Peyer's patch (tissue), 4 donors: ENCODE measurements around the gene FMR1. TPM values are rescaled to one million over a fixed set of nuclear protein-coding genes. Genes with fewer than 3 reads are reported as not detected.

ENCODE experiments used
- DNase-seq, 3 donors: peaks; one replicate each; pipeline ENCODE4 v3.0.0-alpha.2; 2017 to 2019
- H3K27ac ChIP-seq, 4 donors: fragments of 200-600 bp; sonication (generic); one replicate each; pipeline ENCODE4 v1.5.1; 2016 to 2019
- H3K27me3 ChIP-seq, 2 donors: fragments of 200-600 bp; sonication (generic); one replicate each; pipeline ENCODE4 v1.5.1; 2019
- H3K36me3 ChIP-seq, 3 donors: fragments of 200-600 bp; sonication (generic); one replicate each; pipeline ENCODE4 v1.5.1; 2016 to 2019
- H3K4me1 ChIP-seq, 4 donors: fragments of 200-600 bp; sonication (generic); one replicate each; pipeline ENCODE4 v1.5.1; 2016 to 2019
- H3K4me3 ChIP-seq, 4 donors: fragments of 200-600 bp; sonication (generic); 1 replicate in 3 of 4; 2 replicates in 1 of 4; pipeline ENCODE4 v1.5.1; 2016 to 2019; ENCODE audit warnings: mild to moderate bottlenecking in 1 of 4
- H3K9me3 ChIP-seq, 4 donors: fragments of 200-600 bp; sonication (generic); one replicate each; pipeline ENCODE4 v1.5.1; 2016 to 2019; ENCODE audit warnings: mild to moderate bottlenecking in 1 of 4
- POLR2A ChIP-seq, 2 donors: fragments of 450-650 bp; IDR thresholded peaks; one replicate each; pipeline ENCODE4 v1.5.1; 2017; ENCODE audit warnings: antibody characterized with exemption in 2 of 2, mild to moderate bottlenecking in 2 of 2, moderate library complexity in 2 of 2
- total RNA-seq, 4 donors: library from RNA; depleted of rRNA; stranded (reverse); fragments of >200 nt; gene quantifications; one replicate each; pipeline ENCODE4 v1.1.0, GENCODE V29; 2016
- TF ChIP-seq, protein P1 (sequence below), 6 experiments: fragments of 450-650 bp in 4 of 6; fragments of 200-600 bp in 2 of 6; sonication (generic) in 1 of 6; IDR thresholded peaks; one replicate each; pipeline ENCODE4 v1.5.1; 2017 to 2019; ENCODE audit warnings: antibody characterized with exemption in 6 of 6, mild to moderate bottlenecking in 3 of 6, moderate library complexity in 1 of 6

Gene FMR1
- total RNA-seq, 4 donors from 2014 or later, result 38.2 to 56.8 (median 39.8) TPM

DNA sequence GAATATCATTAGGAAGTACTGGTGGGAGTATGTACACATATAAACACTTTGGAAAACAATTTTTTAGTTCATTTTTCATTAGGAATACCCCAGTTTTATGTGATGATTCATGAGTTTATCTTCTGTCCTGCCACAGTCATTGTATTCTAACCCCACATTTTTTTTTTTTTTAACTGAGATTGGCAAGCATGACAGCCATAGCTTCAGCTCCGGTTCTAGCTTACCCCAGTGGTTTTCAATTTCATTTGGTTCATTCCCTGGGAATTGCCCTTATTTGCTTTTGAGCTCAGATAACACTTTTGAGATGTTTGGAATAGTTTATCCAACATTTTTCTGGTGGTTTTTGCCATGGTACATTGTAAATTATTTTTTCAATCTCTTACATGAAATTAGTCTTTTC is 21.0 kb upstream of the FMR1 start:
- no peak overlapping the region for H3K27ac ChIP-seq
- TF ChIP-seq, protein P1, sequence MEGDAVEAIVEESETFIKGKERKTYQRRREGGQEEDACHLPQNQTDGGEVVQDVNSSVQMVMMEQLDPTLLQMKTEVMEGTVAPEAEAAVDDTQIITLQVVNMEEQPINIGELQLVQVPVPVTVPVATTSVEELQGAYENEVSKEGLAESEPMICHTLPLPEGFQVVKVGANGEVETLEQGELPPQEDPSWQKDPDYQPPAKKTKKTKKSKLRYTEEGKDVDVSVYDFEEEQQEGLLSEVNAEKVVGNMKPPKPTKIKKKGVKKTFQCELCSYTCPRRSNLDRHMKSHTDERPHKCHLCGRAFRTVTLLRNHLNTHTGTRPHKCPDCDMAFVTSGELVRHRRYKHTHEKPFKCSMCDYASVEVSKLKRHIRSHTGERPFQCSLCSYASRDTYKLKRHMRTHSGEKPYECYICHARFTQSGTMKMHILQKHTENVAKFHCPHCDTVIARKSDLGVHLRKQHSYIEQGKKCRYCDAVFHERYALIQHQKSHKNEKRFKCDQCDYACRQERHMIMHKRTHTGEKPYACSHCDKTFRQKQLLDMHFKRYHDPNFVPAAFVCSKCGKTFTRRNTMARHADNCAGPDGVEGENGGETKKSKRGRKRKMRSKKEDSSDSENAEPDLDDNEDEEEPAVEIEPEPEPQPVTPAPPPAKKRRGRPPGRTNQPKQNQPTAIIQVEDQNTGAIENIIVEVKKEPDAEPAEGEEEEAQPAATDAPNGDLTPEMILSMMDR (IDR thresholded peaks at IDR 0.05), result no peak
- TF ChIP-seq POLR2A (IDR thresholded peaks at IDR 0.05), result no peak
- DNase-seq, result no peak
- no peak overlapping the region for H3K4me3 ChIP-seq
- H3K27me3 ChIP-seq, result no peaks in the 10 kb centered on the region
- no peaks in the 10 kb centered on the region for H3K36me3 ChIP-seq
- no peaks in the 10 kb centered on the region for H3K4me1 ChIP-seq
- H3K9me3 ChIP-seq, result no peaks in the 10 kb centered on the region

DNA sequence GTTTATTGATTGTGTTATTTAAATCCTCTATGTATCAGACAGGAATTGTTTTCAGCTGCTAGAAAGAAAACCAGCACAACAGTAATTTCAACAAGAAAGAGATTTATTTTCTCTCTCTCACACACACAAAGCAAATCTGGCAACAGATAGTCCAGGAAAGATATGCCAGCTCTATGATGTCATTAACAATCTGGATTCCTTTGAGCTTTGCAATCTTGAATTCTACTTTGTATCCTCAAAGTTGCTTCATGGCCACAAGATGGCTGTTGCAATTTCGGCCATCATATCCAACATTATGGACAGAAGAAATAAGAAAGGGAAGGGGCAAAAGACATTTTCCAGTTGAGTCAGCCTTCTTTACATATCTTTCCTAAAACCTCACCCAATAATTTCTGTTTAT is 19.8 kb upstream of the FMR1 start:
- H3K4me3 ChIP-seq, result no peak overlapping the region
- H3K27me3 ChIP-seq, result no peaks in the 10 kb centered on the region
- no peak for DNase-seq
- H3K36me3 ChIP-seq, result no peaks in the 10 kb centered on the region
- no peak overlapping the region for H3K27ac ChIP-seq
- no peaks in the 10 kb centered on the region for H3K4me1 ChIP-seq
- no peaks in the 10 kb centered on the region for H3K9me3 ChIP-seq
- TF ChIP-seq, protein P1 (IDR thresholded peaks at IDR 0.05), result no peak
- TF ChIP-seq POLR2A (IDR thresholded peaks at IDR 0.05), result no peak

DNA sequence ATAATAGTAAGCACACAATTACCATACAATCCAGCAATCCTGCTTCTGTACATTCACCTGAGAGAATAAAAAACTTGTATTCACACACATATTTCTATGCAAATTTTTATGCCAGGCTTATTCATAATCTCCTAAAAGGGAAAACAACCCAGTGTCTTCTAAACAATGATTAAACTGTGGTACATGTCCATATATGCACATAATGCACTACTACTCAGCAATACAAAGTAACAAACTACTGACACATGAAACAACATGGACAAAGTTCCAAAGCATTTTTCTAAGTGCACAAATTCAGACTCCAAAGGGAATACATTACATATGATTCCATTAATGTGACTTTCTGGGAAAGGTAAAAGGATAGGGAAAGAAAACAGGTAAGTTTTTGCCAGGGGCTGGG is 18.0 kb upstream of the FMR1 start:
- H3K27me3 ChIP-seq, result no peaks in the 10 kb centered on the region
- H3K27ac ChIP-seq, result no peak overlapping the region
- H3K36me3 ChIP-seq, result no peaks in the 10 kb centered on the region
- TF ChIP-seq, protein P1 (IDR thresholded peaks at IDR 0.05), result no peak
- TF ChIP-seq POLR2A (IDR thresholded peaks at IDR 0.05), result no peak
- DNase-seq, result no peak
- H3K4me1 ChIP-seq, result no peaks in the 10 kb centered on the region
- H3K4me3 ChIP-seq, result no peak overlapping the region
- H3K9me3 ChIP-seq, result no peaks in the 10 kb centered on the region

DNA sequence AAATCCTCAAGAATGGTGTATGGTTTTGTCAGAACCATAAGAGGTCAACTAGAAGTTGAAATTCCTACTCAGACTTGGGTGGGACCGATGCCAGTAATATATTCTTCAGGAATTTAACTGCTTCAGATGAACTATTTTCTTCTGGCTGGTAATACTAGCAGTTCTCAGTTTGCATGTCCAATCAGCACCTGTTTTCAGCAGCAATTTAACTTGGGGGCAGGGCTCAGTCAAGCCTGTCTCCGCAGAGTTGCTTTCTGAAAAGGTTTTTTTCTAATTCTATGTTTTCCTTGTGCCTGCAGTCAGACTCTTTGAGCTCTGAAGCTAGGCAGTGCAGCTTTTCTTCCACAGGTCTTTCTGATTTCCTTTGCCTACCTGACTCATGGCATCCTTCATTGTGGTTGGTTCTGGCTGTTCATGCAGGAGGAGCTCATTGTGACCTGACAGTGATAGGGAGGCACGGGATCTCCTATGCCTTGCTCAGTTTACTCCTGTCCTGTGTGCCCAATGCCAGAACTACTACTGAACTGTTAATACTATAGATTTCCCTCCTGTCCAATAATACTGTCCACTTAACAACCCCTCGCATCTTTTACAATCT is 17.3 kb upstream of the FMR1 start:
- no peaks in the 10 kb centered on the region for H3K9me3 ChIP-seq
- H3K27me3 ChIP-seq, result no peaks in the 10 kb centered on the region
- H3K27ac ChIP-seq, result no peak overlapping the region
- H3K4me1 ChIP-seq, result no peaks in the 10 kb centered on the region
- TF ChIP-seq, protein P1 (IDR thresholded peaks at IDR 0.05), result no peak
- TF ChIP-seq POLR2A (IDR thresholded peaks at IDR 0.05), result no peak
- H3K4me3 ChIP-seq, result no peak overlapping the region
- no peak for DNase-seq
- H3K36me3 ChIP-seq, result no peaks in the 10 kb centered on the region

DNA sequence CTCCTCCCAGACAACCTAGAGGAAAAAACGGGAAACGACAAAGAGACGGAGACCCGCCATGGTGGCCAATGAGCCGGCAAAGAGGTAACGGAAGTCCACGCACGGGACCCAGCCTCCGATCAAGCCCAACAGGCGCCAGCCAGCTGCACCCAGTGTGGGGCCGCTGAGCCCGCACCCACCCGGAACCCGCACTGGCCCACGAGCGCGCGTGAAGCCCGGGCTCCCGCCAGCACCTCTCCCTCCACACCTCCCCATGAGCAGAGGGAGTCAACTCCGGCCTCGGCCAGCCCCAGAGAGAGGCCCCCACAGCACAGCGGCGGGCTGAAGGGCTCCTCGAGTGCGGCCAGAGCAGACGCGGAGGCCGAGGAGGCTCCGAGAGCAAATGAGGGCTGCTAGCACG is 14.6 kb upstream of the FMR1 start:
- H3K27me3 ChIP-seq, result no peaks in the 10 kb centered on the region
- no peaks in the 10 kb centered on the region for H3K4me1 ChIP-seq
- H3K36me3 ChIP-seq, result no peaks in the 10 kb centered on the region
- no peak for DNase-seq
- no peaks in the 10 kb centered on the region for H3K9me3 ChIP-seq
- no peak overlapping the region for H3K27ac ChIP-seq
- no peak for TF ChIP-seq POLR2A (IDR thresholded peaks at IDR 0.05)
- TF ChIP-seq, protein P1 (IDR thresholded peaks at IDR 0.05), result no peak
- no peak overlapping the region for H3K4me3 ChIP-seq

DNA sequence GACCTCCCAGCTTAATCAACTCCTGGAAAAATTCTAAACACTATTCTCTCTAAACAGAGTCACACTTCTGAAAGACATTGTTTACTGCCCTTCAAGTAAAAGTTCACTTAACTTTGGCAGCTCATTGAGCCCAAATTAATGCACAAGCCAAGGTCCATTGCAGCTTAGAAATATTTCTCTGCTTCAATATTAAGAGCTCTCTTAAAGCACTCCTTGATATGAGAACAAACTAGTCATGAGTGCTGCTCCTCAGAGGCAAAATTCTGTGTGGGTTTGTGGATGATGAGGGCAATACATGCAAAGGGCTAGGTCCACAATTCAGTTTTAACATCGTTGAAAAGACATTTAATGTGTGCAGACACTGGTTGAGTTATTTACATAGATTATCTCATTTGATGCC is 12.8 kb upstream of the FMR1 start:
- Histone ChIP-seq H3K27me3 (no peaks in the 10 kb centered on the region), H3K27ac (no peak overlapping the region), H3K36me3 (no peaks in the 10 kb centered on the region), H3K4me1 (no peaks in the 10 kb centered on the region), H3K9me3 (no peaks in the 10 kb centered on the region), H3K4me3 (no peak overlapping the region)
- TF ChIP-seq, protein P1 (IDR thresholded peaks at IDR 0.05), result no peak
- TF ChIP-seq POLR2A (IDR thresholded peaks at IDR 0.05), result no peak
- DNase-seq, result no peak
